DMS 273 treated with DMSO at 0.1 percent for 48 hours (cell line): Measurements from ENCODE around the gene PPP2R2D.
"Not testable (repeated sequence)": the region's sequence is repeated elsewhere in the genome, so short reads cannot be mapped to it uniquely, and the experiment has no call there.

Experiments used
- DNase-seq: peaks from one replicate; lab custom pipeline; 2025; lab: John Stamatoyannopoulos, UW

Gene PPP2R2D

DNA sequence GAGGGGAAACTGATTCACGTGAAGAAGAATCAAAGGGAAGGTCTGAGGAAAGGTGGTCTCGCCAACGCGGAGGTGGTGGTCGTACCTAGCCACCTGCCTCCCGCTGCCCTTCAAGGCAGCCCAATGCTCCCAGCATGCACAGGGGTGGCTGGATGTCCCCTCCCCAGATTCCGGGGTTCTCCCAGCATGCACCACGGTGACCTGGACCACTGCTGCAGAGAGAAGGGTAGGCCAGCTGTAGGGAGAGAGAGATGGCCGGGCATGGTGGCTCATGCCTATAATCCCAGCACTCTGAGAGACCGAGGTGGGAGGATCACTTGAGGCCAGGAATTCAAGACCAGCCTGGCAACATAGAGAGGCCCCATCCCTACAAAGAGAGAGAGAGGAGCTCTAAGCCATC is 32.4 kb upstream of the PPP2R2D start:
- no peak for DNase-seq

DNA sequence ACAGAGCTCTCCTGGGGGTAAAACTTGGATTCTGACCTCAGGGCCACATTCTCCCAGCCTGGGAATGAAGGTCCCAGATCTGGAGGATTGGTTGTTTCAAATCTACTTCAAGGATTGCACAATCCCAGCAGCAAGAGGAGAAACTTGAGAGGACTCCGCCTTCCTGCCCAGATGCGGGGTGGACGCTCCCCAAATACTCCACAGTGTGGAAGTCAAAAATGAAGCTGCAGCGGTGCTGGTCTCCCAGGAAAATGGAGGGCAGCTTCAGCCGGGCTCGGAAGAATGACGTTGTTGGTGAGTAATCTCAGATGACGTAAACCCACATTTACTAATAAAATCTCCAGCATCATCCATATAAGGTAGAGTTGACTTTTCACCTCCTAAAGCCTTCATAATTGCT is 31.5 kb upstream of the PPP2R2D start:
- DNase-seq = no peak

DNA sequence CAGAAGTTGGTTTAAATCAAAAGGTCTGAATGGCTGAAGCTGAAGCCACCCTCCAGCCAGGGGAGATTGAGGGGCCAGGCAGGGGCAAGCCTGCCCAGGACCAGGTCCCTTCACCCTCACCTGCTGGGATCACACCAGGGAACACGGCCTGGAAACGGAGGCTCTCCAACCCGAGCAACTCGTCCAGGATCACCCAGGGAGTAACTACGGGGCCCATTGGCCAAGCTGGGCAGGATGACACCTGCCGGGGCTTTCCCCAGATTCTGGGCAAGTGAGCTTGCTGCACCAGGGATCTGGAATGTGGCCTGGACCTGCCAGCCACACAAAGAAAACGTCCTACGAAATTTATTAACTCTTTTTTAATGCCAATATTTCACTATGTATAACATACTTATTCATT is 30.4 kb upstream of the PPP2R2D start:
- DNase-seq = no peak

DNA sequence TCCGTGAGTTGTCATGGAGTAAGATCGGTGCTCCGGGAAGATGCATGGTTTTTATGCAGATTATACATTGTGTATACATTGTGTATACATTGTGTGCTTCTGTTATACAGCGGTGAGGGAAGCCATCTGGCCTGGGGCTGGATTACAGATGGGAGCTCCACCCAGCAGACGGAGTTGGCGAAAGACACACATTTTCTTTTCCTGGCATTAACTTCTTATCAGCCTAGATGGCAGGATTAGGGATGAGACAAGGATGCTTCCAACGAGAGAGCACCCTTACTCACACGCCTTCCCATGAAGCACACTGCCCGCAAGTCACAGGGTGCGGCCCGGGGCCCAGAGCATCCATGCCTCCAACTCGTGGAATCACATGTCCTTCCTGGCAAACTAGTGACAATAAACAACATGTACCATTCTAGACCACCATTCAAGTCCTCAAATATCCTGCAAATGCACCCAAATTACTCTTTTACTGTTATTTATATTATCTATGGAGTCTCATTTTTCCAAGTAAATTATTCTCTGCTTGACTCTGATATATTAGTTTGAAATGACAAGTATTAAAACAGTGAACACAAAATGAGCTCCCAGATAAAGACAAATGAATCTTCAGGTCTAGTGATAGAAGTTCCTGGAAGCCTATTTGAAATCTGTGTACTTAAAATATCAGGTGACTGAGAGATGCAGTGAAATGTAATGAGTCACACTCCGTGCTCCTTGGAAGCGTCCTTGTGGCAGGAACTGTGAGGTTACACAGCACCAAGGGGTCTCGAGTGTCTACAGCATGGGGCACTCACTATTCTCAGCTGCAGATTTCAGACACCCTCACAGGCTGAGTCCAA is 29.8 kb upstream of the PPP2R2D start:
- no peak for DNase-seq

DNA sequence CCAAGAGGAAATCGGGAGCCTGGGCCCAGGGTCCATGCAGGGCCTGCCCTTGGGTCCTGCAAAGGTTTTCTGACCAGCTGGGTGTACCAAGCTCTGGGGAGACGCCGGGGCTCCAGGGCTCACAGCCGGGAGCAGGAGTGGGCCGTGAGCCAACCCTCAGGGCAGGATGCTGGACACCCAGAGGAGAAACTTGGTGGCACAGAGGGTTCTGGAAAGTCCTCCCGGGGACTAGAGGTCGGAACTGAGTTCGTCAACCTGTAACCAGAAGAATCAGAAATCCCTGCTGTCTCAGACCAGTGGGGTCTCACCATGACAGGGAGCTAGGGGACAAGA is 29.2 kb upstream of the PPP2R2D start:
- DNase-seq = no peak

DNA sequence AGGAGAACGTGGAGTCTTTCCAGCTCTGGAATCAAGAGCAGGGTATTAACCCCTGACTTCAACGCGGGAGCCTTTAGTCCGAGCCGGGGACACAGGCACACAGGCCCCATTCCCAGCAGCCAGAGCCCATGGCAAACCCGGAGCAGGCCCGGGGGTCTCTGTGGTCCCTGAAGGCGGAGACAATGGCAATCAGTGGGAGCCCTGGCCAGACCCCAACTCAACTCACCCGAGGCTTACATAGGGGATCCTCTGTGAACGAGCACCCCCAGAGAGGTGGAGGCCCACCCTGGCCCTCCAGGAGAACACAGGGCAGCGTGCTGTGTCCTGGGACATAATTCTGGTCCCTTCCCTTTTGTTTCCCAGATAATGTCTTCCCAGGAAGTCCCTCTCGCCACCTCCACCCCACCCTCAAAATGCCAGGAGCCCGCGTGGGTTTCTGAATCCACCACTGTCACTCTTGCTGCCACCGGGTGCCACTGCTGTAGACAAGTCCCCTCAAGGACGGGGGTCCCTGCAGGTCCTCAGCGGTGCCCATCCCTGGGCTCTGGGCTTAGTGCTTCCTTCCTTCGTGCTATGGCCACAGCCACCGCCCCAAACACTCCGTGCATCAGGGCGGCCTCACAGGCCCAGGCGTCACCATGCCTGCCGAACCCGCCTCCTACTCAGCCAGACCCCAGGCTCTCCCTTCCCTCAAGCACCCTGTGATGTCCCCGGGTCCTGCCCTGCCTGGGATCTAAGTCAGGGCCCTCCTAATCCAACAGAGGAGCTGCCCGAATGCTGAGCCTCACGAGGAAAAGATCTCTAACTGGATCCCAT is 28.6 kb upstream of the PPP2R2D start:
- no peak for DNase-seq

DNA sequence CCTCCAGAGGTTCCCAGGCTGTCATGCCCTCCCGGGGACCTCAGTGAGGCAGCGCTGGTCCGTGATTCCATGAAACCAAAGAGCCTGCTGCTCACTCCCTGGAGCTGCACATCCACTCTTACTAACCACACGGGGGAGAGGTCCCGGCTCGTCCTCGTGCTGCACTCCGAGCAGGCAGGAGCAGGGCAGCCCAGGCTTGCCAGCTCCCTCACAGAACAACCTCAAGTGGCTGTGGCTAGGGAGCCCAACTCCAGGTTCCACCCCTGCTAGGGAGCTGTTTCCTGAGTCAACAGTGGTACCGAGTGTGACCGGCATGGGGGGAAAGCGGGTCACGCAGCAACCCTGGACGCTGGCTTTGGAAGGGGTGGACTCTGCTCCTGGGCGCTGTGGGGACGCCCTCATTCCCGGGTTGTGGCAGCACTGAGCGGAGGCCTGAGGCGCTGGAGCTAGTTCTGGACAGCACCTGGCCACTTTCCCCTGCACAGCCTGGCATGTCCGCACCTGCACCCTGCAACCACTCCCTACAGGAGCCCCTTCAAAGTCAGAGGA is 27.9 kb upstream of the PPP2R2D start:
- DNase-seq = no peak

DNA sequence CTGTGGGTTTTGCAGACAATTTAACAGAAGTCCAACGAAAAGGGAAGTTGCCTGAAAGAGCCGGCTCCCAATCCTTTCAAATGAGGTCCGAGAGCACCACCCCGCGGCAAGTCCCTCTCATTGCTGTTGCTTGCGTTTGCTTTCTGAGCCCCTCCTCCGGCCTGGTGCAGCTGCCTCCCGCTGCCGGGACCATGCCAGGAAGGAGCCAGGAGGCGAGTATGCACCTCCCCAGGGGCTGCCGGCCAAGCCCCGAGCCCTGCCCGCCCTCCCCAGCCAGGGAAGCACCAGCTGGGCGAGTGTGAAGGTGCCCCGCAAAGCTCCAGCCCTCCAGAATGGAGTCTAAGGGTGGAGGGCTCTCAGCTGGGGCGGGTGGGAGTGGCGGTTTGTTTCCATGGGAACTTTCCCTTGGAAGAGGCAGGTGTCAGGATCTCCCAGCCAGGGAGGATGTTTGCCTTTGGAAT is 25.8 kb upstream of the PPP2R2D start:
- DNase-seq = peak; percentile 19

DNA sequence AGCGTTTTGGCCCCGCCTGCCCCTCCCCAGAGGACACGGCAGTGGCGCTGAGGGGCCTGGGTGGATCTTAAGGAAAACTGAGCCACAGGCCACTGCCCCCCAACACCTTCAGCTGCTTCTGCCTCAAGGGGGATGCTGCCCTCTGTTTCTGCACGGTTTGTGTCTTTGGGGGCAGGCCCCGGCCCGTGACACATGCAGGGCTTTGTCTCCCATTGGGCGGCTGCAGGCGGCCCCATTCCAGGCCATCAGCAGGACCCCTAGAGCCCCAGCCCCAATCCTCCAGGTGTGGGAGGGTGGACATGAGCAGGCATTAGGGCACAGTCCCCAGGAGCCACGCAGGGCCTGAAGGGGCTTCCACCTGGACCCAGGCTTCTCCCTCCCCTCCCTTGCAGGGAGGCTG is 25.3 kb upstream of the PPP2R2D start:
- no peak for DNase-seq

DNA sequence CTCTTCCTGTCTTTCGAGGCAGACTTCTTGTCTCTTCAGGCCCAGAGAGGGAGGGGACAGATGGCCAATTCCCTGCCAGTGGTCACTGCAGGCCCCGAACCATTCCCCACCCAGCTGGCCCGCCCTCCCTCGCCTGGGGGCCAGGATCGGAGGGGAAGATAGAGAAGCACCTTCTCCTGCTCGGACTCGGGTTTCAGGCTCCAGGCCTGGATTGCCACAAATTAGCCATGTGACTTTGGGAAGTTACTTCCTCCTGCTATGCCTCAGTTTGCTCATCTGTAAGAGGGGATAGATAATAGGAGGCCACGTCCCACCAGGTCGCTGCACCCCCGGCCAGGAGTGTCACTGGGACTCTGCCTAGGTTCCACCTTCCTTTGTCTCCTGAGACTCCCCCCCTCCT is 24.8 kb upstream of the PPP2R2D start:
- DNase-seq = no peak

DNA sequence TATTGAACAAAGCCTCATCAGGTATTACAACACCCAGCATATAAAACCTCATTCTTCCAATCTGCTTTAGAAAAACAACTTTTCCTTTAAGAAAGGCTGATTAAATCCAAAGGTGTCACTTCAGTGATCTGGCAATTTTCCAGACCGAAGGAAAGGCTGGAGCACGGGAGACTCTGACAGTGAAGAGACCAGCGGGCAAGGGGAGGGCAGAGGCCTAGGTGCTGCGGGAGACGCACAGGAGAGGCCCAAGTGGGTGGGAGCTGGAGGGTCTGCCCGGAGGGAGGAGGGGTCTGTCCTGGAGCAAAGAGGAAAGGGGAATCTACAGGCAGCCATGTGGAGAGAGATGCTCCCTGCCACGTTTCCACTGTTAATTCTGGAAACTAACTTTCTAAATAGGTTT is 24.3 kb upstream of the PPP2R2D start:
- DNase-seq = no peak

DNA sequence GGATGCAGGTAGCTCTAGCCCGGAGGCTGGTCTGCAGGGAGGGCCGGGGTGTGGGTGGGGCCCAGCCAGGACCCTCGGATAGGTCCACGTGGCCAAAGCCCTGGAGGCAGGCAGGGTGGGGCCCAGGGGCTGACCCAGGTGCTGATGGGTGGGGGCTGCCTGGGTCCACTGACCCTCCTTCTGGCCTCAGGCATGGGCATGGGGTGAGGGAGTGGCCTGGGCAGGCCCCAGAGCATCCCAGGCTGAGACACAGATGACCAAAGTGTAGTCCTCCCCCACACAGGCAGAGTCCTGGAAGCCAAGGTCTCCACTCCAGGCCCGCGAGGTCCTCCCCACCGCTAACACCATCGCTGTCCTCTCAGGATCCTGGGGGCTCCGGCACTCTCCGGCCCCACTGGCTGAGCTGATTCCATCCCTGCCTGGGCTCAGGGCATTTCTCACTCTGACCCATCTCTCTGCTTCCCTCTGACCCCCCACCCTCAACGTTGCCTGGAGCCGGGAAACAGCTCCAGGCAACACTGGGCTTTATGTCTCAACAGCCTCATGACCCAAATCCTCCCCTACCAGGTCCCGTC is 20.7 kb upstream of the PPP2R2D start:
- DNase-seq = no peak

DNA sequence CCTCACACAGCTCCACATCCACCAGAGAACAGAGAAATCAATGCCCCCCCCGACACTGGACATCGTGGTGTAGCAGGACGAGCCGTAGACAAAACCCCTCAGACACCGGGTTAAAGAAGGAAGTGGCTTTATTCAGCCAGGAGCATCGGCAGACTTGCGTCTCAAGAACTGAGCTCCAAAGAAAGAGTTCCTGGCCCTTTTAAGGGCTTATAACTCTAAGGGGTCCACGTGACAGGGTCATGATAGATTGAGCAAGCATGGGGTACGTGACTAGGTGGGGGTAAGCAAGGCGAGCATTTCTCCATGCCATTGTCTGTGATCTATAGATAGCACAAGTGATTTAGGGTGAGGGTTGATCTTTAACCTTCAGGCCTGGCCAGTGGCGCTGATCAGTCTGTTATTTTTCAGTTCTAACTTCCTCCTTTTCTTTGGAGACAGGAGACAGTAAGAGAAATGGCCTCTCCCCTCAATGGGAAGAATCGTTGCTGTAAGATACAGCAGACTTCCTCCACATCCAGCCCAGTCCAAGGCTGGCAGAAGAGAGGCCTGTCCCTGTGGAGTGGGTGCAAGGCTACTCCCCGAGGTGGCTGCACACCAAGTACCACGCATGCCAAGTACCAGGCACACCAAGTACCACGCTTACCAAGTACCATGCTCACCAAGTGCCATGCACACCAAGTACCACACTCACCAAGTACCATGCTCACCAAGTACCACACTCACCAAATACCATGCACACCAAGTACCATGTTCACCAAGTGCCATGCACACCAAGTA is 19.5 kb upstream of the PPP2R2D start:
- no peak for DNase-seq

DNA sequence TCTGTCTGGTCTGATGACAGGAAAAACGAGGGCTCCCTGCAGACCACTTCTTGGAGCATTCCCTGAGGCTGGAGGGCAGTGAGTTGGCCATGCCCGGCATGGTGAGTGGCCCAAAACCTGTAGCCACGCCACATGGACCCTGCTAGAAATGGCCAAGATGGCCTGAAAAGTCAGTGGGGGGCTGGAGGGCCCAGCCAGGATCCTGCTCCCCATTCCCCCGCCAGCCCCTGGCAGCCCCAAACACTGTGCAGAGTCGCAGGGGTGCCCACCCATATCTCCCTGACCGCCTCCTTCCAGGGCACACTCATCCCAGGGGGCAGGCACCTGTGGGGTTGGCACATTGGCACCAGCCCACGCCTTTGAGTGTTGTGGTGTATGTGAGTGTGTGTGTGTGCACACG is 18.7 kb upstream of the PPP2R2D start:
- DNase-seq = no peak

DNA sequence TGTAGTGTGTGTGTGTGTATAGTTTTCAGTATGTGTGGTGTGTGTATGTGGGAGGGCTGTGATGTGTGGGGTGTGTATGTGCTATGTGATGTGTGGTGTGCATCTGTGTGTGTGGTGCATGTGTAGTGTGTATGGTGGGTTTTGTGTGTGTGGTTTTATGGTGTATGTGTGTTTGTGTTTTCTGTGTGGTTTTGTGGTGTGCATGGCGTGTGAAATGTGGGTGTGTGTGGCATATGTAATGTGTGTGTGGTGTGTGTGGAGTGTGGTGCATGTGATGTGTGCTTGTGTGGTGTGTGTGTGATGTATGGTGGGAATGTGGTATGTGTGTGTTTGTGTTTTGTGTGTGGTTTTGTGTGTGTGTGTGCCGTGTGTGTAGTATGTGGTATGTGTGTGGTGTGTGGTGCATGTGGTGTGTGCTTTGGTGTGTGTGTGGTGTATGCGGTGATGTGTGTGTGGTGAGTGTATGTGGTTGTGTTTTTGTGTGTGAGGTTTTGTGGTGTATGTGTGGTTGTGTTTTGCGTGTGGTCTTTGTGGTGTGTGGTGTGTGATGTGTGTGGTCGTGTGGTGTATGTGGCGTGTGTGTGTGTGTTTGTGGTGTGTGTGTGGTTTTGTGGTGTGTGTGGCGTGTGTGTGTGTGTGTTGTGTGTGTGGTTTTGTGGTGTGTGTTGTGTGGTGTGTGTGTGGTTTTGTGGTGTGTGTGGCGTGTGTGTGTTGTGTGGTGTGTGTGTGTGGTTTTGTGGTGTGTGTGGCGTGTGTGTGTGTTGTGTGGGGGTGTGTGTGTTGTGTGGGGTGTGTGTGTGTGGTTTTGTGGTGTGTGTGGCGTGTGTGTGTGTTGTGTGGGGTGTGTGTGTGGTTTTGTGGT is 18.0 kb upstream of the PPP2R2D start:
- no peak for DNase-seq

DNA sequence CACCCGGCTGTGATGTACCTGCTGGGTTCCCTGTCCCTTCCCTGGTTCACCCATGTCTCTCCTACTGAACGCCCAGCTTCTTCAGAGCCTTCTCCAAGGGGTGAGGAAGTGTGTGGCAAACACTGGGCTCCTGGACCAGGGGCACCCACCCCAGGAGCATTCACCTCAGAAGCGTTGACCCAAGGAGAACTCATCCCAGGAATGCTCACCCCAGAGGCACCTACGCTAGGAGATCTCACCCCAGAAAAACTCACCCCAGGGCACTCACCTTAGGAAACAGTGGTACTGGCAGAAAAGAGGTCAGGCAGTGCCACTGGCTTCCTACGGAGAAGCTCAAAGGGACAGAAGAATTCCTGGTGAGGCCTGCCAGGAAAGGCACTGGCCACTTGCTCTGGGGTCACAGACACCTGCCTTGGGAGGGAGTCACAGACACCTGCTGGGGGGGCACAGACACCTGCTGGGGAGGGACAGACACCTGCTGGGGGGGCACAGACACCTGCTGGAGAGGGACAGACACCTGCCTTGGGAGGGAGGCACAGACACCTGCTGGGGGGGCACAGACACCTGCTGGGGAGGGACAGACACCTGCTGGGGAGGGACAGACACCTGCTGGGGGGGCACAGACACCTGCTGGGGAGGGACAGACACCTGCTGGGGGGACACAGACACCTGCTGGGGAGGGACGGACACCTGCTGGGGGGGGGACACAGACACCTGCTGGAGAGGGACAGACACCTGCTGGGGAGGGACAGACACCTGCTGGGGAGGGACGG is 17.0 kb upstream of the PPP2R2D start:
- DNase-seq = not testable (repeated sequence)

DNA sequence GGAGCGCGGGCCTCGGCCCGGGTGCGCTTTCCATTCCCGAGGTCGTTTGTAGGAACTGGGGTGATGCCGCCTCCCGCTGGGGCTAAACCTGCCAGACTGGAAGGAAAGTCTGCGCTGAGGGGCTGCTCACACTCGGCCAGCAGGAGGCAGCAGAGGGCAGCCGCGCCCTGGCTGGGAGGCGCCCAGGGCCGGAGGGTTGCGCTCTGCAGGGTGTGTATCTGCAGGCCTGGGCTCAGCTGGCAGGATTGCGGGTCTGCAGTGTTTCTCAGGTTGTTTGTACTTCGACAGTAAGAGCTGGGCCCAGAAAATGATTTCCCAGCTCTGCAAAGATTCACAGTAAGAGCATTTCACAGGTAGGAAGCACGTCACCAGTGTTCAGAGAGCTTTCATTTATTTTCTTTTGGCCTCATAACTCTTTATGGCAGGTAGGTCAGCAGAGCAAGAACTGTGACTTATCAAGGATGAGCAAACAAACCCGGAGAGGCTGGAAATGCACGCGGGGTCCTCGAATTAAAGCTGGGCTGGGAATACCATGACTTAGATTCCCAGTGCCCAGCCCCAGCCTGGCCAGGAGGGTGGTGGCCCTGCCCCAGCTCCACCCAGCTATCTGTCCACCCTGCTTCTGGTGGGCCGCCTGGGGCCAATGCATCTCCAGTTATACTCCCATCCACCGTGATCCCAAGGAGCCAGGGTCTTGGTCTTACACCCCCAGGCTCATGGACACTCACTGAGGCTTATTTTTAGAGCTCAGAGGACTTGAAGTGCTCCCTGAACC is 15.2 kb upstream of the PPP2R2D start:
- DNase-seq = no peak

DNA sequence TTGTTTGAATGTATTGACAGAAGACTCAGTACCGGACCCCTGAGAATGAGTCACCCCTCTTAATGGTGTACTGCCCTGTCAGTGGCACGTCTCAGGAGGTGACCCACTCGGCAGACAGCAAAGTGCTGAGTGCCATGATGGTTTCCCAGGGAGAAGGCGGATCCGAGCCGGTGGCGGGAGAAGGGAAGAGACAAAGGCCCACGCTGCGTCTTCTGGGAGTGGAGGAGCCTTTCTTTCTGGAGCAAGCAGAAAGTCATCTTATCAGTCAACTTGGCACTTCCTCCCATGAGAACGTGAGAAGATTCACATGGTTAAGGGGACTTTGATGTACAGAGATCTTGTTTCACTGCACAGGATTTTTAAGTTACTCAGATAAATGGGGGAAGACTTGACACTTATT is 14.6 kb upstream of the PPP2R2D start:
- DNase-seq = no peak

DNA sequence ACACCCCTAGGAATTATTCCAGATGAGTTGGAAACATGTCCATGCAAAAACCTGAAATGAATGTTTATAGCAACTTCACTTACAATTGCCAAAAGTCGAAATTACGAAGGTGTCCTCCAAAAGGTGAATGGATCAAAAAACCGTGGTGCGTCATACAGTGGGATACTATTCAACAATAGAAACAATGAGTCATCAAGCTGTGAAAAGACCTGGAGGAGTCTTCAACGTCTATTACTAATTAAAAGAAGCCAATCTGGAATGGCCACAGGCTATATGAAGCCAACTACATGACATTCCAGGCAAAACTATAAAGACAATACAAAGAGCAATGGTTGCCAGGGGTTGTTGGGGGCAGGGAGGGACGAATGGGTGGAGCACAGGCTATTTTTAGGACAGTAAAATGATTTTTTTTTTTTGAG is 12.6 kb upstream of the PPP2R2D start:
- no peak for DNase-seq
